Colonic mucosa (tissue), 4 donors: ENCODE measurements around the gene BMX. TPM values are rescaled to one million over a fixed set of nuclear protein-coding genes. Genes with fewer than 3 reads are reported as not detected.
A peak's percentile ranks its signal among the peaks of the same experiment; 100 is the strongest.

ENCODE experiments used
- DNase-seq: peaks from one replicate; pipeline ENCODE4 v3.0.0-alpha.2; 2020
- H3K27ac ChIP-seq: fragments of 200-600 bp; one replicate; pipeline ENCODE4 v1.8.0; 2021
- H3K27me3 ChIP-seq: fragments of 200-600 bp; one replicate; pipeline ENCODE4 v1.8.0; 2021
- H3K36me3 ChIP-seq: fragments of 200-600 bp; one replicate; pipeline ENCODE4 v1.8.0; 2021
- H3K4me1 ChIP-seq: fragments of 200-600 bp; one replicate; pipeline ENCODE4 v1.8.0; 2021; ENCODE audit warnings: mild to moderate bottlenecking
- H3K4me3 ChIP-seq: fragments of 200-600 bp; one replicate; pipeline ENCODE4 v1.8.0; 2021
- H3K9ac ChIP-seq, 2 donors: one replicate each; pipeline ENCODE4 v1.7.0; 2013; ENCODE audit warnings: control low read depth in 2 of 2, low read depth in 2 of 2, low read length in 2 of 2
- H3K9me3 ChIP-seq: fragments of 200-600 bp; one replicate; pipeline ENCODE4 v1.8.0; 2021
- CTCF ChIP-seq: fragments of 200-600 bp; IDR thresholded peaks from one replicate; pipeline ENCODE4 v1.8.0; 2022; ENCODE audit warnings: antibody characterized with exemption, mild to moderate bottlenecking
- intact Hi-C: fragments of 100-400 bp; cut with DNase I; formaldehyde crosslinking; loops from one replicate; pipeline ENCODE4 v1.14.1; 2022
- total RNA-seq, 2 donors: library from RNA; stranded (reverse); fragmentation: NEBNext Ultra II Directional in 1 of 2; extraction: Animal tissue kit (Norgen Biotek cat#: 25700) in 1 of 2; gene quantifications; one replicate each; pipeline ENCODE4 v1.2.1, GENCODE V29; 2021
- donor health status: healthy.
- donor health status: DM: no; HTN: no; CAD: no.
- donor health status: DM: no; HTN: no; CAD: no.

Gene BMX
- total RNA-seq, 2 donors from 2014 or later, result 1.4 to 1.8 TPM

- Histone ChIP-seq H3K4me1 (no peaks in the 10 kb centered on the region), H3K9me3 (no peaks in the 10 kb centered on the region), H3K36me3 (no peaks in the 10 kb centered on the region), H3K4me3 (no peak overlapping the region), H3K27ac (no peak overlapping the region), H3K9ac (no peak overlapping the region), H3K27me3 (no peaks in the 10 kb centered on the region)
- no peak for TF ChIP-seq CTCF
- intact Hi-C loops, result no loop called here
- no peak for DNase-seq
Measured at GRCh38 chrX:15468036-15468435, 32.6 kb upstream of the BMX start.

DNA sequence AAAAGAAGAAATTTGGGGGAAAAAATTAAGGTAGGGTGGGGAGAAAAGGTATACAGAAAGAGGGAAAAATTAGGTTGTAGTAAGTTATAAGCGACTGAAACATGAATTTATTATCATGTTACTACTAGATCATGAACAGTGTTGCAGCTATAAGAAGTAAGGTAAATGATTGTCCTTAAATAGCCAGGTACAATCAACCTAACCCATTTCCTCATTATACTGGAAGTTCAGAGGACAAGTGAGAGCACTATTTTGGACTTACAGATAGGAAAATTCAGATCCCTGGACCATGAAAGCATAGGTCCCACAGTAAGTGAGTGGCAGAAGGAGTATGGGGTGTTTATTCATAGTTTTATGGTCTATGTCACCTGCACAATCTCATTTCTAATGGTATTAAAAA lies 31.0 kb upstream of the BMX start:
- Histone ChIP-seq H3K4me1 (no peaks in the 10 kb centered on the region), H3K27me3 (no peaks in the 10 kb centered on the region), H3K9ac (no peak overlapping the region), H3K4me3 (no peak overlapping the region), H3K36me3 (no peaks in the 10 kb centered on the region), H3K27ac (no peak overlapping the region), H3K9me3 (no peaks in the 10 kb centered on the region)
- intact Hi-C loops, result no loop called here
- no peak for DNase-seq
- TF ChIP-seq CTCF, result no peak

DNA sequence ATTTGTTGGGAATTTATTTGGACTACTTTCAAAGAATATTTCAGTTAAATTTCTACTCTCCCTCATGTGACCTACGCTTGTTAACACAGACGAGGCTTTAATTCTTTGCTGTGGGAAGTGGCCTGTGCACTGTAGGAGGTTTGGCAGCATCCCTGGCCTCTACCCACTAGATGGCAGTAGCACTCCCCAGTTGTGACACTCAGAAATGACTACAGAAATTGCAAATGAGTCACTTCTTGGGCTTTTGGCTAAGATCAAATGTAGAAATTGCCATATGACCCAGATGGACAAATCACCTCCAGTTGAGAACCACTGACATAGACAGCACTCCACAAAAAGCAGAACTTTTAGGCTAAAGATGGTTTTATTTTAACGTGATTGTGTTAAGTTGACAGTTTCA lies 29.6 kb upstream of the BMX start:
- Histone ChIP-seq H3K36me3 (no peaks in the 10 kb centered on the region), H3K9me3 (no peaks in the 10 kb centered on the region), H3K9ac (no peak overlapping the region), H3K27ac (no peak overlapping the region), H3K4me3 (no peak overlapping the region), H3K27me3 (no peaks in the 10 kb centered on the region), H3K4me1 (no peaks in the 10 kb centered on the region)
- TF ChIP-seq CTCF, result peak; percentile 82
- DNase-seq, result peak; percentile 69
- intact Hi-C loops, result no loop called here

DNA sequence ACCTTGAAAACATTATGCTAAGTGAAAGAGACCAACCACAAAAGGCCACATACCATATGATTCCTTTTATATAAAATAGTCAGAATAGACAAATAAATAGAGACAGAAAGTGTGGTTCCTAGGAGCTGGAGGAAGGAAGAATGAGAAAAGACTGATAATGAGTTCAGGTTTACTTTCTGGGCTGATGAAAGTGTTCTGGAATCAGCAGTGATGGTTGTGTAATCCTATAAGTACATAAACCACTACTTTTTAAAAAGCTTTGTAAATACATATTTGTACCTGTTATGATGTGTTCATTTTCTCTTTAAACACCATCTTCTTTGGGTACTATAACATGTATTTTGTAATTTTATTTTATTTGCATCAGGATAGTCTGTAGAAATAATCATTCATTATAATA lies 28.1 kb upstream of the BMX start:
- Histone ChIP-seq H3K4me3 (no peak overlapping the region), H3K27me3 (no peaks in the 10 kb centered on the region), H3K4me1 (no peaks in the 10 kb centered on the region), H3K36me3 (no peaks in the 10 kb centered on the region), H3K9ac (no peak overlapping the region), H3K27ac (no peak overlapping the region), H3K9me3 (no peaks in the 10 kb centered on the region)
- DNase-seq, result no peak
- TF ChIP-seq CTCF, result no peak
- intact Hi-C loops, result no loop called here

DNA sequence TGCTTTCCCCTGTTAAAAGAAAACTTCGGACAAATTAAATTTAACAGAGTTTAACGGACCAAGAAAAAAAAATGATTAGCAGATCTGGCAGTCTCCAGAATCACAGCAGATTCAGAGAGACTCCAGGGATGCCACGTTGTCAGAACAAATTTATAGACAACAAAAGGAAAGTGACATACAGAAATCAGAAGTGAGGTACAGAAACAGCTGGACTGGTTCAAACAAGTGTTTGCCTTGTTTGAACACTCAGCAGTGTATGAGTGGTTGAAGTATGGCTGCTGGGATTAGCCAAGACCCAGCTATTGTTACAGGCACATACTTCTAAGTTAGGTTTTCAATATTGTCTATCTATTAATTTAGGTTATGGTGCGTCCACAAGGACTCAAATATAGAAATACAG lies 26.6 kb upstream of the BMX start:
- Histone ChIP-seq H3K27me3 (no peaks in the 10 kb centered on the region), H3K9me3 (no peaks in the 10 kb centered on the region), H3K9ac (no peak overlapping the region), H3K27ac (no peak overlapping the region), H3K36me3 (no peaks in the 10 kb centered on the region), H3K4me3 (no peak overlapping the region), H3K4me1 (no peaks in the 10 kb centered on the region)
- no peak for DNase-seq
- no peak for TF ChIP-seq CTCF
- intact Hi-C loops, result no loop called here

GRCh38 chrX:15475021-15475420 lies 25.6 kb upstream of the BMX start:
- H3K27me3 ChIP-seq, result no peaks in the 10 kb centered on the region
- no peak overlapping the region for H3K4me3 ChIP-seq
- no peak overlapping the region for H3K27ac ChIP-seq
- no peaks in the 10 kb centered on the region for H3K9me3 ChIP-seq
- no peaks in the 10 kb centered on the region for H3K36me3 ChIP-seq
- no peak for DNase-seq
- no peak overlapping the region for H3K9ac ChIP-seq
- H3K4me1 ChIP-seq, result no peaks in the 10 kb centered on the region
- intact Hi-C loops, result no loop called here
- no peak for TF ChIP-seq CTCF
